HepG2 (cell line): ENCODE measurements around the gene PPP1R3A. TPM values are rescaled to one million over a fixed set of nuclear protein-coding genes. Genes with fewer than 3 reads are reported as not detected.

Experiments
- ATAC-seq: fragments of 200-7000 bp; cut with Tn5 transposase; 3 replicates; pipeline ENCODE4 v1.9.1; 2020; ENCODE audit warnings: mild to moderate bottlenecking, moderate library complexity
- BruUV-seq: library from RNA; stranded (reverse); fragments of 400-500 nt; replicated peaks from 2 replicates; lab custom pipeline; 2021; lab: Mats Ljungman, UMichigan
- CTCF ChIA-PET: fragments of 300-600 bp; formaldehyde crosslinking; extraction: SDS; loops from one replicate; lab custom pipeline; 2021; ENCODE audit warnings: low total read pairs, inconsistent platforms, low intra/inter-chr PET ratio; lab: Yijun Ruan, JAX
- POLR2A ChIA-PET: fragments of 350-600 bp; sonication (Branson Sonifier 250); formaldehyde crosslinking; loops from one replicate; lab custom pipeline; 2020; ENCODE audit warnings: antibody characterized with exemption, inconsistent platforms; lab: Yijun Ruan, JAX
- DNase-seq: peaks from one replicate; pipeline ENCODE4 v3.0.0-alpha.2; 2015; ENCODE audit warnings: low spot score
- FAIRE-seq: peaks from 3 replicates; lab custom pipeline; 2011; peaks lifted over from hg19 to GRCh38; lab: Jason Lieb, UNC
- H2AFZ ChIP-seq: one replicate; pipeline ENCODE4 v1.6.1; 2011; ENCODE audit warnings: low read length, inconsistent platforms
- H3K27ac ChIP-seq: fragments of 300-600 bp; 3 replicates; pipeline ENCODE4 v1.8.0; 2011; ENCODE audit warnings: mixed run types, mild to moderate bottlenecking, mixed read lengths, low read length, inconsistent platforms; ENCODE audit not compliant: insufficient read depth; ENCODE audit errors: extremely low read length
- H3K27me3 ChIP-seq, 2 experiments: fragments of 200-600 bp in 1 of 2; 2 replicates in 1 of 2; 3 replicates in 1 of 2; pipeline versions ENCODE4 v1.6.0 to v1.8.0; 2011; ENCODE audit warnings: low read length in 2 of 2, mild to moderate bottlenecking in 2 of 2, moderate library complexity in 2 of 2, inconsistent platforms in 1 of 2; ENCODE audit not compliant: insufficient read depth in 2 of 2, control insufficient read depth in 1 of 2
- H3K36me3 ChIP-seq, 2 experiments: fragments of 200-600 bp in 1 of 2; replicated peaks in 1 of 2; 2 replicates in 1 of 2; 3 replicates in 1 of 2; pipeline versions ENCODE4 v1.5.1 to v1.8.0; 2011; ENCODE audit warnings: low read length in 2 of 2, inconsistent platforms in 1 of 2; ENCODE audit not compliant: insufficient read depth in 2 of 2, control insufficient read depth in 1 of 2
- H3K4me1 ChIP-seq: 2 replicates; pipeline ENCODE4 v1.5.1; 2012; ENCODE audit warnings: low read length, inconsistent platforms; ENCODE audit not compliant: insufficient read depth
- H3K4me2 ChIP-seq: 2 replicates; pipeline ENCODE4 v1.6.0; 2011; ENCODE audit warnings: low read depth, low read length, inconsistent platforms
- H3K4me3 ChIP-seq, 3 experiments: fragments of 200-600 bp in 1 of 3; sonication (generic), shearing (Covaris generic) in 1 of 3; replicated peaks in 1 of 3; 2 replicates each; pipeline ENCODE4 v1.5.1; 2011 to 2016; ENCODE audit warnings: low read length in 3 of 3, inconsistent platforms in 2 of 3, low read depth in 2 of 3, mild to moderate bottlenecking in 2 of 3, control low read depth in 1 of 3, mixed read lengths in 1 of 3; ENCODE audit not compliant: insufficient read depth in 1 of 3
- H3K79me2 ChIP-seq: one replicate; pipeline ENCODE4 v1.6.1; 2011; ENCODE audit warnings: low read length, inconsistent platforms; ENCODE audit not compliant: insufficient read depth
- H3K9ac ChIP-seq: 2 replicates; pipeline ENCODE4 v1.6.0; 2011; ENCODE audit warnings: mild to moderate bottlenecking, low read depth, low read length, inconsistent platforms; ENCODE audit not compliant: insufficient read depth
- H3K9me3 ChIP-seq: 2 replicates; pipeline ENCODE4 v1.5.1; 2012; ENCODE audit warnings: mild to moderate bottlenecking, low read length
- H4K20me1 ChIP-seq: 2 replicates; pipeline ENCODE4 v1.6.0; 2011; ENCODE audit warnings: inconsistent platforms, mild to moderate bottlenecking, low read length, moderate library complexity; ENCODE audit not compliant: insufficient read depth
- ARID3A ChIP-seq: IDR thresholded peaks from 2 replicates; pipeline ENCODE4 v1.6.1; 2012; ENCODE audit warnings: low read depth, low read length, improper control_type of control experiment
- ATF6 ChIP-seq: sonication (generic); formaldehyde crosslinking; conservative IDR thresholded peaks from 2 replicates; pipeline ENCODE4 v1.4.0; 2020; ENCODE audit warnings: missing genetic modification reagents
- CEBPZ ChIP-seq: IDR thresholded peaks from 2 replicates; pipeline ENCODE4 v1.6.1; 2012; ENCODE audit warnings: low read length, improper control_type of control experiment
- GMEB1 ChIP-seq: sonication (generic); formaldehyde crosslinking; IDR thresholded peaks from 2 replicates; pipeline ENCODE4 v1.5.1; 2020; ENCODE audit warnings: missing genetic modification reagents, mild to moderate bottlenecking, borderline replicate concordance
- TP53 ChIP-seq: sonication (generic); formaldehyde crosslinking; conservative IDR thresholded peaks from 2 replicates; pipeline ENCODE4 v1.4.0; 2020; ENCODE audit warnings: missing genetic modification reagents
- ZNF101 ChIP-seq: sonication (generic); formaldehyde crosslinking; IDR thresholded peaks from 2 replicates; pipeline ENCODE4 v1.4.0; 2020; ENCODE audit warnings: mild to moderate bottlenecking, low read depth, missing genetic modification reagents, borderline replicate concordance
- ZNF253 ChIP-seq: sonication (generic); formaldehyde crosslinking; IDR thresholded peaks from 2 replicates; pipeline ENCODE4 v1.8.0; 2022; ENCODE audit warnings: mild to moderate bottlenecking, missing genetic modification reagents, borderline replicate concordance
- ZNF3 ChIP-seq: IDR thresholded peaks from 2 replicates; pipeline ENCODE4 v1.7.0; 2017; ENCODE audit warnings: inconsistent platforms
- ZNF577 ChIP-seq: sonication (generic); formaldehyde crosslinking; IDR thresholded peaks from 2 replicates; pipeline ENCODE4 v1.4.0; 2020; ENCODE audit warnings: mild to moderate bottlenecking, low read depth, missing genetic modification reagents, borderline replicate concordance
- ZNF691 ChIP-seq: sonication (generic); formaldehyde crosslinking; IDR thresholded peaks from 2 replicates; pipeline ENCODE4 v1.4.0; 2020; ENCODE audit warnings: missing genetic modification reagents, low read depth, mild to moderate bottlenecking, borderline replicate concordance
- WGBS: methylation state at CpG from one replicate; pipeline ENCODE4 v1.1.6; 2017; ENCODE audit warnings: low lambda C conversion rate; 5-methylcytosine and 5-hydroxymethylcytosine counted together
- in situ Hi-C: cut with HindIII; loops from 2 replicates; pipeline ENCODE4 v1.10.0; 2017; ENCODE audit warnings: low pct_unique_long_range_greater_than_20kb; ENCODE audit not compliant: extremely low pct_ligation_motif_present
- intact Hi-C: fragments of 100-400 bp; cut with micrococcal nuclease; formaldehyde crosslinking; loops from one replicate; pipeline ENCODE4 v1.10.0; 2022; ENCODE audit not compliant: unreplicated experiment
- polyA plus RNA-seq, 8 experiments: library from polyadenylated mRNA; depleted of rRNA in 3 of 8; stranded (reverse) in 7 of 8; unstranded in 1 of 8; fragments of >200 nt; fragmentation: Illumina TruSeq in 4 of 8; extraction: Trizol in 4 of 8; gene quantifications; 2 replicates each; pipeline versions ENCODE4 v1.2.1 to v1.2.3, GENCODE V29; 2011 to 2016; ENCODE audit warnings: low read depth in 4 of 8, missing spikeins in 1 of 8, mixed read lengths in 1 of 8; ENCODE audit not compliant: insufficient read depth in 1 of 8
- total RNA-seq, 5 experiments: library from RNA; depleted of rRNA; stranded (reverse); fragments of >200 nt; fragmentation: Illumina TruSeq; extraction: Trizol; gene quantifications; 2 replicates each; pipeline ENCODE4 v1.2.3, GENCODE V29; 2016; ENCODE audit warnings: low read depth in 1 of 5

Gene PPP1R3A
- total and polyA plus RNA-seq, 2 of the 13 experiments (the other 11 are each of a cell fraction or from before 2014, with no cell fraction given): not detected

- TF ChIP-seq CEBPZ (no peak), ARID3A (no peak), ATF6 (CRISPR knock-in tag) (no peak)
These were observed 77.9 kb downstream of the PPP1R3A start (continued) for GRCh38 chr7:113840954-113841353.

- Histone ChIP-seq H3K79me2 (no peaks in the 10 kb centered on the region), H2AFZ (no peak overlapping the region), H3K9ac (no peak overlapping the region), H4K20me1 (no peaks in the 10 kb centered on the region), H3K4me3 (no peak overlapping the region), H3K4me1 (no peaks in the 10 kb centered on the region), H3K27me3 (no peaks in the 10 kb centered on the region), H3K9me3 (no peaks in the 10 kb centered on the region), H3K27ac (no peak overlapping the region), H3K36me3 (no peaks in the 10 kb centered on the region), H3K4me2 (no peak overlapping the region)
- FAIRE-seq: no peak
- ATAC-seq: no peak
- no TSS peak for BruUV-seq
- in situ Hi-C loops (no loop called here), intact Hi-C loops (no loop called here)
- CTCF ChIA-PET: no interaction called here
- 1% methylated on average over 2 of the region's 2 CpGs for WGBS
- TF ChIP-seq GMEB1 (CRISPR knock-in tag) (no peak), ZNF691 (no peak), ZNF3 (CRISPR knock-in tag) (no peak), ZNF253 (CRISPR knock-in tag) (no peak), ZNF101 (CRISPR knock-in tag) (no peak), ZNF577 (CRISPR knock-in tag) (no peak), TP53 (CRISPR knock-in tag) (no peak)
- POLR2A ChIA-PET: no interaction called here
- no peak for DNase-seq
These were observed 83.4 kb downstream of the PPP1R3A start for GRCh38 chr7:113835367-113835766.
